Liver (tissue), 9 donors: Measurements from ENCODE around the gene ATXN10. TPM values are rescaled to one million over a fixed set of nuclear protein-coding genes. Genes with fewer than 3 reads are reported as not detected.

Experiments
- DNase-seq: peaks from one replicate; pipeline ENCODE4 v3.0.0-alpha.2; 2017; ENCODE audit warnings: low spot score
- H3K27ac ChIP-seq, 2 donors: one replicate each; pipeline ENCODE4 v1.7.0; 2013; ENCODE audit warnings: inconsistent platforms in 2 of 2, low read length in 2 of 2, control low read depth in 1 of 2, low read depth in 1 of 2, mild to moderate bottlenecking in 1 of 2
- H3K27me3 ChIP-seq, 4 donors: one replicate each; pipeline versions ENCODE4 v1.6.1 to v1.7.0; 2013; ENCODE audit warnings: low read length in 3 of 4, inconsistent platforms in 1 of 4, mild to moderate bottlenecking in 1 of 4, moderate library complexity in 1 of 4; ENCODE audit not compliant: control insufficient read depth in 4 of 4, insufficient read depth in 4 of 4
- H3K36me3 ChIP-seq, 4 donors: one replicate each; pipeline versions ENCODE4 v1.6.1 to v1.7.0; 2013; ENCODE audit warnings: low read length in 3 of 4, mild to moderate bottlenecking in 3 of 4, low read depth in 1 of 4, moderate library complexity in 1 of 4; ENCODE audit not compliant: control insufficient read depth in 4 of 4, insufficient read depth in 3 of 4
- H3K4me1 ChIP-seq, 4 donors: one replicate each; pipeline versions ENCODE4 v1.6.1 to v1.7.0; 2013; ENCODE audit warnings: low read length in 3 of 4, mild to moderate bottlenecking in 3 of 4, moderate library complexity in 1 of 4; ENCODE audit not compliant: control insufficient read depth in 4 of 4, insufficient read depth in 4 of 4
- H3K4me3 ChIP-seq, 3 donors: one replicate each; pipeline versions ENCODE4 v1.6.1 to v1.7.0; 2013; ENCODE audit warnings: low read length in 3 of 3, control low read depth in 1 of 3, low read depth in 1 of 3, mild to moderate bottlenecking in 1 of 3
- H3K9ac ChIP-seq, 2 donors: one replicate each; pipeline ENCODE4 v1.7.0; 2013; ENCODE audit warnings: low read length in 2 of 2, mild to moderate bottlenecking in 2 of 2, moderate library complexity in 2 of 2, control low read depth in 1 of 2, low read depth in 1 of 2
- H3K9me3 ChIP-seq, 4 donors: one replicate each; pipeline versions ENCODE4 v1.6.1 to v1.7.0; 2013; ENCODE audit warnings: low read length in 3 of 4; ENCODE audit not compliant: control insufficient read depth in 4 of 4
- ATF3 ChIP-seq: IDR thresholded peaks from 2 replicates; pipeline ENCODE4 v1.6.1; 2016; ENCODE audit warnings: antibody characterized with exemption
- CTCF ChIP-seq: fragments of 150-350 bp; IDR thresholded peaks from 2 replicates; pipeline ENCODE4 v1.5.1; 2017; ENCODE audit warnings: improper control_type of control experiment, low read depth, low read length; ENCODE audit not compliant: missing input control
- EGR1 ChIP-seq, 2 donors: IDR thresholded peaks; 2 replicates each; pipeline ENCODE4 v1.6.1; 2016 to 2018; ENCODE audit warnings: antibody characterized with exemption in 2 of 2, low read depth in 2 of 2
- FOXA1 ChIP-seq: IDR thresholded peaks from 2 replicates; pipeline ENCODE4 v1.6.1; 2016; ENCODE audit warnings: antibody characterized with exemption
- FOXA2 ChIP-seq: IDR thresholded peaks from 2 replicates; pipeline ENCODE4 v1.6.1; 2016; ENCODE audit warnings: antibody characterized with exemption
- GABPA ChIP-seq, 2 donors: IDR thresholded peaks in 1 of 2; conservative IDR thresholded peaks in 1 of 2; 2 replicates each; pipeline ENCODE4 v1.6.1; 2016; ENCODE audit warnings: antibody characterized with exemption in 2 of 2, mild to moderate bottlenecking in 1 of 2, moderate library complexity in 1 of 2
- HNF4A ChIP-seq, 2 donors: conservative IDR thresholded peaks; 2 replicates each; pipeline ENCODE4 v1.6.1; 2016; ENCODE audit warnings: antibody characterized with exemption in 2 of 2, mild to moderate bottlenecking in 2 of 2
- HNF4G ChIP-seq: IDR thresholded peaks from 2 replicates; pipeline ENCODE4 v1.6.1; 2016; ENCODE audit warnings: antibody characterized with exemption
- JUND ChIP-seq, 2 donors: IDR thresholded peaks; 2 replicates each; pipeline ENCODE4 v1.6.1; 2016; ENCODE audit warnings: antibody characterized with exemption in 2 of 2
- NR2F2 ChIP-seq: IDR thresholded peaks from 2 replicates; pipeline ENCODE4 v1.6.1; 2016; ENCODE audit warnings: antibody characterized with exemption
- RAD21 ChIP-seq, 2 donors: IDR thresholded peaks; 2 replicates each; pipeline ENCODE4 v1.6.1; 2016; ENCODE audit warnings: antibody characterized with exemption in 2 of 2, mild to moderate bottlenecking in 2 of 2
- RXRA ChIP-seq, 2 donors: IDR thresholded peaks; 2 replicates each; pipeline ENCODE4 v1.6.1; 2017 to 2018; ENCODE audit warnings: antibody characterized with exemption in 2 of 2, mild to moderate bottlenecking in 1 of 2
- SP1 ChIP-seq: IDR thresholded peaks from 2 replicates; pipeline ENCODE4 v1.6.1; 2018; ENCODE audit warnings: antibody characterized with exemption, mild to moderate bottlenecking
- TAF1 ChIP-seq: conservative IDR thresholded peaks from 2 replicates; pipeline ENCODE4 v1.6.1; 2016; ENCODE audit warnings: antibody characterized with exemption, mild to moderate bottlenecking
- WGBS: extraction: QIAGEN DNeasy Blood & Tissue Kit; methylation state at CpG from one replicate; pipeline ENCODE4 v1.1.7; 2013; 5-methylcytosine and 5-hydroxymethylcytosine counted together
- polyA plus RNA-seq, 2 donors: library from polyadenylated mRNA; stranded (reverse) in 1 of 2; unstranded in 1 of 2; fragments of 200-250 nt in 1 of 2; fragments of >200 nt in 1 of 2; fragmentation: Nextera tagmentation in 1 of 2; extraction: Ambion mirVana in 1 of 2; gene quantifications; one replicate each; pipeline versions ENCODE4 v1.2.1 to v1.2.3, GENCODE V29; 2013 to 2015
- total RNA-seq, 2 donors: library from RNA; depleted of rRNA; stranded (reverse); fragments of >200 nt; gene quantifications; one replicate each; pipeline ENCODE4 v1.2.3, GENCODE V29; 2014
- TF ChIP-seq, protein P1 (sequence below): IDR thresholded peaks from 2 replicates; pipeline ENCODE4 v1.6.1; 2016; ENCODE audit warnings: antibody characterized with exemption, mild to moderate bottlenecking
- TF ChIP-seq, protein P2 (sequence below): IDR thresholded peaks from 2 replicates; pipeline ENCODE4 v1.6.1; 2016; ENCODE audit warnings: antibody characterized with exemption
- TF ChIP-seq, protein P3 (sequence below): IDR thresholded peaks from 2 replicates; pipeline ENCODE4 v1.6.1; 2016; ENCODE audit warnings: antibody characterized with exemption
- donor health status: healthy.
- donor health status: healthy.
- donor health status: healthy.
- donor health status: healthy.
- donor health status: healthy.

The ATXN10 gene
- total and polyA plus RNA-seq, 4 donors, result 34.9 to 100 (median 69.7) TPM

- H3K4me3 ChIP-seq, result peak overlapping the region in 1 of 3 donors; percentile 32
- TF ChIP-seq HNF4A (conservative IDR thresholded peaks at IDR 0.05) (no peak), JUND (IDR thresholded peaks at IDR 0.05) (no peak), FOXA2 (no peak), EGR1 (IDR thresholded peaks at IDR 0.05; ENCODE audit: low read depth in 2 of 2) (no peak), TAF1 (no peak), RAD21 (IDR thresholded peaks at IDR 0.05) (no peak), NR2F2 (no peak), FOXA1 (no peak), ATF3 (no peak), RXRA (IDR thresholded peaks at IDR 0.05) (no peak), HNF4G (no peak)
- TF ChIP-seq, protein P1, sequence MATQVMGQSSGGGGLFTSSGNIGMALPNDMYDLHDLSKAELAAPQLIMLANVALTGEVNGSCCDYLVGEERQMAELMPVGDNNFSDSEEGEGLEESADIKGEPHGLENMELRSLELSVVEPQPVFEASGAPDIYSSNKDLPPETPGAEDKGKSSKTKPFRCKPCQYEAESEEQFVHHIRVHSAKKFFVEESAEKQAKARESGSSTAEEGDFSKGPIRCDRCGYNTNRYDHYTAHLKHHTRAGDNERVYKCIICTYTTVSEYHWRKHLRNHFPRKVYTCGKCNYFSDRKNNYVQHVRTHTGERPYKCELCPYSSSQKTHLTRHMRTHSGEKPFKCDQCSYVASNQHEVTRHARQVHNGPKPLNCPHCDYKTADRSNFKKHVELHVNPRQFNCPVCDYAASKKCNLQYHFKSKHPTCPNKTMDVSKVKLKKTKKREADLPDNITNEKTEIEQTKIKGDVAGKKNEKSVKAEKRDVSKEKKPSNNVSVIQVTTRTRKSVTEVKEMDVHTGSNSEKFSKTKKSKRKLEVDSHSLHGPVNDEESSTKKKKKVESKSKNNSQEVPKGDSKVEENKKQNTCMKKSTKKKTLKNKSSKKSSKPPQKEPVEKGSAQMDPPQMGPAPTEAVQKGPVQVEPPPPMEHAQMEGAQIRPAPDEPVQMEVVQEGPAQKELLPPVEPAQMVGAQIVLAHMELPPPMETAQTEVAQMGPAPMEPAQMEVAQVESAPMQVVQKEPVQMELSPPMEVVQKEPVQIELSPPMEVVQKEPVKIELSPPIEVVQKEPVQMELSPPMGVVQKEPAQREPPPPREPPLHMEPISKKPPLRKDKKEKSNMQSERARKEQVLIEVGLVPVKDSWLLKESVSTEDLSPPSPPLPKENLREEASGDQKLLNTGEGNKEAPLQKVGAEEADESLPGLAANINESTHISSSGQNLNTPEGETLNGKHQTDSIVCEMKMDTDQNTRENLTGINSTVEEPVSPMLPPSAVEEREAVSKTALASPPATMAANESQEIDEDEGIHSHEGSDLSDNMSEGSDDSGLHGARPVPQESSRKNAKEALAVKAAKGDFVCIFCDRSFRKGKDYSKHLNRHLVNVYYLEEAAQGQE, result no peak
- TF ChIP-seq, protein P2, sequence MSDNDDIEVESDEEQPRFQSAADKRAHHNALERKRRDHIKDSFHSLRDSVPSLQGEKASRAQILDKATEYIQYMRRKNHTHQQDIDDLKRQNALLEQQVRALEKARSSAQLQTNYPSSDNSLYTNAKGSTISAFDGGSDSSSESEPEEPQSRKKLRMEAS, result no peak
- TF ChIP-seq, protein P3, sequence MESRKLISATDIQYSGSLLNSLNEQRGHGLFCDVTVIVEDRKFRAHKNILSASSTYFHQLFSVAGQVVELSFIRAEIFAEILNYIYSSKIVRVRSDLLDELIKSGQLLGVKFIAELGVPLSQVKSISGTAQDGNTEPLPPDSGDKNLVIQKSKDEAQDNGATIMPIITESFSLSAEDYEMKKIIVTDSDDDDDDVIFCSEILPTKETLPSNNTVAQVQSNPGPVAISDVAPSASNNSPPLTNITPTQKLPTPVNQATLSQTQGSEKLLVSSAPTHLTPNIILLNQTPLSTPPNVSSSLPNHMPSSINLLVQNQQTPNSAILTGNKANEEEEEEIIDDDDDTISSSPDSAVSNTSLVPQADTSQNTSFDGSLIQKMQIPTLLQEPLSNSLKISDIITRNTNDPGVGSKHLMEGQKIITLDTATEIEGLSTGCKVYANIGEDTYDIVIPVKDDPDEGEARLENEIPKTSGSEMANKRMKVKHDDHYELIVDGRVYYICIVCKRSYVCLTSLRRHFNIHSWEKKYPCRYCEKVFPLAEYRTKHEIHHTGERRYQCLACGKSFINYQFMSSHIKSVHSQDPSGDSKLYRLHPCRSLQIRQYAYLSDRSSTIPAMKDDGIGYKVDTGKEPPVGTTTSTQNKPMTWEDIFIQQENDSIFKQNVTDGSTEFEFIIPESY, result no peak
These were observed 196.4 kb downstream of the ATXN10 start for GRCh38 chr22:45867906-45868555.

GRCh38 chr22:45868571-45869339 is 197.1 kb downstream of the ATXN10 start:
- H3K9me3 ChIP-seq, result peaks cover 0 to 4% (median 1%) of the 10 kb centered on the region in 4 donors
- H3K27me3 ChIP-seq, result peaks cover 0 to 10% (median under 1%) of the 10 kb centered on the region in 4 donors
- peak; percentile 27 for DNase-seq
- peaks cover 5 to 16% (median 6%) of the 10 kb centered on the region in 4 donors for H3K4me1 ChIP-seq
- TF ChIP-seq TAF1 (no peak), ATF3 (no peak), CTCF (no peak), HNF4G (no peak), FOXA2 (no peak), HNF4A (conservative IDR thresholded peaks at IDR 0.05) (no peak), NR2F2 (no peak), FOXA1 (no peak), JUND (IDR thresholded peaks at IDR 0.05) (no peak), EGR1 (IDR thresholded peaks at IDR 0.05; ENCODE audit: low read depth in 2 of 2) (no peak), SP1 (no peak), RAD21 (IDR thresholded peaks at IDR 0.05) (no peak), GABPA (IDR thresholded peaks at IDR 0.05 in 1 of 2, conservative IDR thresholded peaks at IDR 0.05 in 1 of 2) (no peak)
- TF ChIP-seq, protein P3, result no peak
- no peak overlapping the region for H3K9ac ChIP-seq
- H3K27ac ChIP-seq, result no peak overlapping the region
- H3K36me3 ChIP-seq, result no peaks in the 10 kb centered on the region
- 85% methylated on average over 18 of the region's 18 CpGs for WGBS
- H3K4me3 ChIP-seq, result no peak overlapping the region

More at GRCh38 chr22:45867906-45868555, 196.4 kb downstream of the ATXN10 start:
- peak; percentile 23 for DNase-seq
- H3K27me3 ChIP-seq, result peaks cover 0 to 10% (median under 1%) of the 10 kb centered on the region in 4 donors
- H3K9ac ChIP-seq, result no peak overlapping the region
- peaks cover 0 to 4% (median under 1%) of the 10 kb centered on the region in 4 donors for H3K9me3 ChIP-seq
- no peak overlapping the region for H3K27ac ChIP-seq
- H3K36me3 ChIP-seq, result no peaks in the 10 kb centered on the region
- WGBS, result 47% methylated on average over 20 of the region's 20 CpGs
- H3K4me1 ChIP-seq, result peaks cover 5 to 16% (median 6%) of the 10 kb centered on the region in 4 donors
